ENCODE results near the gene SPATA6. TPM values are rescaled to one million over a fixed set of nuclear protein-coding genes. Genes with fewer than 3 reads are reported as not detected.

SPATA6 gene
- total RNA-seq, 4 donors from 2014 or later: 8.1 to 13.1 (median 11.5) TPM

DNA sequence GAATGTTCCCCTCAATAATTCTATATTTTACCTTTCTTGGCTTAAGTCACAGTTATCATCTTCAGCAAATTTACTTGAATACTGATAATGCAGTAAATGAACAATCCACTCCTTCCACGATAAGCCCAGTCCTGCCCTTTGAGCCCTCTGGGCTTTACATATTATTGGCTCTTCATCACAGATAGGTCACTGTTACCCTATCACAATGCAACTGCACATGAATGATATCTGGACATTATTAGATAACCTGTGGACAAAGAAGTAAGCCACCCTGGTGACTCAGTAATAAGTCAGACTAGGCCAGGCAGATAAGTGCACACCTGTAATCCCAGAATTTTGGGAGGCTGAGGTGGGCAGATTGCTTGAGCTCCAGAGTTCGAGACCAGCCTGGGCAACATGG, 69.4 kb downstream of the SPATA6 start:
- WGBS, 2 donors: 88% methylated on average over 2 of the region's 2 CpGs
- H3K4me3 ChIP-seq (ENCODE audit: low read depth, poor library complexity, severe bottlenecking): no peak overlapping the region
- TF ChIP-seq POLR2A (IDR thresholded peaks at IDR 0.05): no peak
- TF ChIP-seq, protein P1, sequence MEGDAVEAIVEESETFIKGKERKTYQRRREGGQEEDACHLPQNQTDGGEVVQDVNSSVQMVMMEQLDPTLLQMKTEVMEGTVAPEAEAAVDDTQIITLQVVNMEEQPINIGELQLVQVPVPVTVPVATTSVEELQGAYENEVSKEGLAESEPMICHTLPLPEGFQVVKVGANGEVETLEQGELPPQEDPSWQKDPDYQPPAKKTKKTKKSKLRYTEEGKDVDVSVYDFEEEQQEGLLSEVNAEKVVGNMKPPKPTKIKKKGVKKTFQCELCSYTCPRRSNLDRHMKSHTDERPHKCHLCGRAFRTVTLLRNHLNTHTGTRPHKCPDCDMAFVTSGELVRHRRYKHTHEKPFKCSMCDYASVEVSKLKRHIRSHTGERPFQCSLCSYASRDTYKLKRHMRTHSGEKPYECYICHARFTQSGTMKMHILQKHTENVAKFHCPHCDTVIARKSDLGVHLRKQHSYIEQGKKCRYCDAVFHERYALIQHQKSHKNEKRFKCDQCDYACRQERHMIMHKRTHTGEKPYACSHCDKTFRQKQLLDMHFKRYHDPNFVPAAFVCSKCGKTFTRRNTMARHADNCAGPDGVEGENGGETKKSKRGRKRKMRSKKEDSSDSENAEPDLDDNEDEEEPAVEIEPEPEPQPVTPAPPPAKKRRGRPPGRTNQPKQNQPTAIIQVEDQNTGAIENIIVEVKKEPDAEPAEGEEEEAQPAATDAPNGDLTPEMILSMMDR (IDR thresholded peaks at IDR 0.05): no peak
- intact Hi-C loops (cut with DNase I; ENCODE audit: low total_unique reads): no loop called here
- no peak for DNase-seq (ENCODE audit: low spot score in 2 of 2)

DNA sequence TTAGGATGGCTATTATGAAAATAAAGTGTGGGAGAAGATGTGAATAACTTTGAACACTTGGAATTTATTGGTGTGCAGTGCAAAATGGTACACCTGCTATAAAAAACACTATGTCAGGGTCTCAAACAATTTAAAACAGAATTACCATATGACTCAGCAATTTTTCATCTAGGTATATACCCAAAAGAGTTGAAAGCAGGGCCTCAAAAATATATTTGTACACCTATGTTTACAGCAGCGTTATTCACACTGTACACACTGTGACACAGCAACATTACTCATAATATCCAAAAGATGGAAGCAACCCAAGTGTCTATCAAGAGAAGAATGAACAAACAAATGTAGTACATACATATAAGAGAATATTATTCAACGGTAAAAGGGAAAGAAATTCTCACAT, 75.8 kb downstream of the SPATA6 start:
- WGBS, 2 donors: 94 to 96% methylated on average over 2 of the region's 2 CpGs
- no peak for DNase-seq (ENCODE audit: low spot score in 2 of 2)
- TF ChIP-seq, protein P1 (IDR thresholded peaks at IDR 0.05): no peak
- no peak for TF ChIP-seq POLR2A (IDR thresholded peaks at IDR 0.05)
- intact Hi-C loops (cut with DNase I; ENCODE audit: low total_unique reads): no loop called here
- no peak overlapping the region for H3K4me3 ChIP-seq (ENCODE audit: low read depth, poor library complexity, severe bottlenecking)

- TF ChIP-seq, protein P1 (IDR thresholded peaks at IDR 0.05): no peak
- no peak for TF ChIP-seq POLR2A (IDR thresholded peaks at IDR 0.05)
- no peak for DNase-seq (ENCODE audit: low spot score in 2 of 2)
- intact Hi-C loops (cut with DNase I; ENCODE audit: low total_unique reads): no loop called here
- 97 to 98% methylated on average over 2 of the region's 2 CpGs for WGBS, 2 donors
- H3K4me3 ChIP-seq (ENCODE audit: low read depth, poor library complexity, severe bottlenecking): no peak overlapping the region
These were observed 80.1 kb downstream of the SPATA6 start for GRCh38 chr1:48391926-48392325.

DNA sequence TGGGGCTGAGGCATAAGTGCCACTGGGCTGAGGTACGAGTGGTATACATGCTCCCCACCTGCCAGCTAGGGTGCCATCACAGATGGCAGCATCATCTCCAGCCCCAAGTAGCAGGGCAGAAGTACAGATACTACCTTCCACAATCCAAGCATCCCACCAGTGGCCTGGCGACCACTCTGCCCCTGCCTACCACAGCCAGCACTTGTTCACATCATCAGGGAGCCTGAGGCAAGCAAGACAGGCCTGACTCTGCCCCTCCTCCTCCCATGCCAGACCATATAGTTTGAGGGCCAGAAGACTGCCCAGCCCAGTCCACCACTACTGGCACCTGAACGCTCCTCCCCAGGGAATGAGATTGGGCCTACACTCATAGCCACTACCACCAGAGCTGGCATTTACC, 84.6 kb downstream of the SPATA6 start:
- intact Hi-C loops (cut with DNase I; ENCODE audit: low total_unique reads): no loop called here
- no peak for DNase-seq (ENCODE audit: low spot score in 2 of 2)
- 93 to 96% methylated on average over 2 to 3 of the region's 3 CpGs for WGBS, 2 donors
- H3K4me3 ChIP-seq (ENCODE audit: low read depth, poor library complexity, severe bottlenecking): no peak overlapping the region
- TF ChIP-seq, protein P1 (IDR thresholded peaks at IDR 0.05): no peak
- no peak for TF ChIP-seq POLR2A (IDR thresholded peaks at IDR 0.05)

GRCh38 chr1:48374785-48375184, 97.2 kb downstream of the SPATA6 start:
- intact Hi-C loops (cut with DNase I; ENCODE audit: low total_unique reads): no loop called here
- no peak overlapping the region for H3K4me3 ChIP-seq (ENCODE audit: low read depth, poor library complexity, severe bottlenecking)
- TF ChIP-seq, protein P1 (IDR thresholded peaks at IDR 0.05): no peak
- TF ChIP-seq POLR2A (IDR thresholded peaks at IDR 0.05): no peak
- no peak for DNase-seq (ENCODE audit: low spot score in 2 of 2)

- intact Hi-C loops (cut with DNase I; ENCODE audit: low total_unique reads): no loop called here
- 91 to 92% methylated on average over 2 of the region's 2 CpGs for WGBS, 2 donors
- no peak for DNase-seq (ENCODE audit: low spot score in 2 of 2)
- no peak overlapping the region for H3K4me3 ChIP-seq (ENCODE audit: low read depth, poor library complexity, severe bottlenecking)
- TF ChIP-seq POLR2A (IDR thresholded peaks at IDR 0.05): no peak
- TF ChIP-seq, protein P1 (IDR thresholded peaks at IDR 0.05): no peak
These were observed 100.4 kb downstream of the SPATA6 start for GRCh38 chr1:48371598-48371997.
